NCI-H146 (cell line): Measurements from ENCODE around the gene TIMM17B.
"Not testable (repeated sequence)": the region's sequence is repeated elsewhere in the genome, so short reads cannot be mapped to it uniquely, and the experiment has no call there.

ENCODE experiments used
- DNase-seq: peaks from one replicate; lab custom pipeline; 2025; lab: John Stamatoyannopoulos, UW

TIMM17B gene

GRCh38 chrX:48894891-48895290 is 2.7 kb downstream of the TIMM17B start:
- DNase-seq = no peak

- DNase-seq = no peak
Observed at GRCh38 chrX:48893556-48894348, 3.8 kb downstream of the TIMM17B start.

GRCh38 chrX:48892896-48893295 is 4.7 kb downstream of the TIMM17B start:
- no peak for DNase-seq

GRCh38 chrX:48891402-48892288 is 5.9 kb downstream of the TIMM17B start:
- peak; percentile 92 for DNase-seq

GRCh38 chrX:48890934-48891401 is 6.6 kb downstream of the TIMM17B start:
- peak; percentile 60 for DNase-seq

GRCh38 chrX:48890296-48890925 is 7.2 kb downstream of the TIMM17B start:
- DNase-seq = no peak

- DNase-seq = not testable (repeated sequence)
Observed at GRCh38 chrX:48886586-48886985, 11.0 kb downstream of the TIMM17B start.

GRCh38 chrX:48883729-48884128 is 13.8 kb downstream of the TIMM17B start:
- peak; percentile 33 for DNase-seq

- DNase-seq = not testable (repeated sequence)
Observed at GRCh38 chrX:48876944-48877343, 20.6 kb downstream of the TIMM17B start.

- not testable (repeated sequence) for DNase-seq
Observed at GRCh38 chrX:48872017-48872416, 25.6 kb downstream of the TIMM17B start.

GRCh38 chrX:48864210-48864609 is 33.4 kb downstream of the TIMM17B start:
- no peak for DNase-seq

- DNase-seq = no peak
Observed at GRCh38 chrX:48854898-48855297, 42.7 kb downstream of the TIMM17B start.

GRCh38 chrX:48854121-48854804 is 43.3 kb downstream of the TIMM17B start:
- not testable (repeated sequence) for DNase-seq

- DNase-seq = not testable (repeated sequence)
Observed at GRCh38 chrX:48853494-48853893, 44.1 kb downstream of the TIMM17B start.

GRCh38 chrX:48852857-48853256 is 44.7 kb downstream of the TIMM17B start:
- no peak for DNase-seq

GRCh38 chrX:48848847-48849246 is 48.7 kb downstream of the TIMM17B start:
- no peak for DNase-seq
